GM15510 (cell line): Measurements from ENCODE around the gene PTPRN2.

Experiments
- POLR2A ChIP-seq: IDR thresholded peaks from 3 replicates; pipeline ENCODE4 v1.6.1; 2011; ENCODE audit warnings: borderline replicate concordance; ENCODE audit not compliant: insufficient read length; ENCODE audit errors: extremely low read depth

The PTPRN2 gene

DNA sequence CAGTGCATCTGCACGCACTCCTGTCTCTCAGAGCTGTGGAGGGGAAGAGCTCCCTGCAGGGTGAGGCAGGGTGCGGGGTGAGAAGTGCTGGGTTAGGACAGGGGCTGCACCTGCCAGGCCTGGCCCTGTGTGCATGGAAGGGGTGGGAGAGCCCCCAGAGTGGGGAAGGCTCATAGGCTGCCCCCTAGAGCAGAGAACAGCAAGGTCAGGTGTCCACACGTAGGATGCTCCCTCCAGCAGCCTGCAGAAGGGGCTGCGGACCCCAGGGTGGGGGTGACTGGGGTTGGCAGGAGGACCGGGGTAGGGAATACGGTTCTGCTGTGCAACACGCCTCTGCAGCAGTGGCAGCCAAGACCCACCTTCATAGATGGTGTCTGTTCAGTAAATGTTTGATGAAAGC is 208.6 kb downstream of the PTPRN2 start:
- TF ChIP-seq POLR2A = no peak

DNA sequence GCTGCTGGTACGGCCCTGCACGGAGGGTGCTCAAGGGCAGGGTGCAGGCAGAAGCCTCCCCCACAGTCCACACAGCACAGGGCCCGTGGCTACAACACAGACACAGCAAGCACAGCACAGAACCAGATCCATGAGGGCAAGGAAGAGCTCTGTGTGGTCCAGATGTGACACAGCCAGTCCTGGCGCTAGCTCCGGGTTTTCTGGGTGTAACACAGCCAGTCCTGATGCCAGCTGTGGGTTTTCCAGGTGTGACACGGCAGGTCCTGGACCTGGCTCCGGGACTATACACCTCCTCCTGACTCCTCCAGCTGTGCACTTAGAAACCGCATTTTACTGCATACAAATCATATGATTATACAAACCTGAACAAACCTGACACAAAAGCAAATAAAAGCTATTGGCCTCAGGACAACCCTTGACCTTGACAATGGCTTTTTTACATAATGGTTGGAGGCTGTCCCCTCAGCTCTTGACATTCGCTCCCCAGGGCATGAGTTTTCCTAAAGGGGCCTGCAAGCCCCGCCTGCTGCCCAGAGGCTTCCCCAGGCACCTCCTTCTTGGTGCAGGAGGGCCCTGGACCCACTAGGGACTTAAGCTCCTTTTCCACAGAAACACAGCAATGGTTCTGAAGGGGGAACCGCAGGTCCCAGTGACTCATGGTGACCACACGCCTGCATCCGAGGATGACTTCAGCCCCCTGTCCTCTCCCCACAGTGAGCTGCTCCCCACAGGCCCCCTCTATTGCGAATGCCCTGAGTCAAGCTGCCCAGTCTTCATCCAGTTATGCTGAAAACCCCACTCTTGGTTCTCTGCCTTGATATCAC is 209.6 kb downstream of the PTPRN2 start:
- no peak for TF ChIP-seq POLR2A

DNA sequence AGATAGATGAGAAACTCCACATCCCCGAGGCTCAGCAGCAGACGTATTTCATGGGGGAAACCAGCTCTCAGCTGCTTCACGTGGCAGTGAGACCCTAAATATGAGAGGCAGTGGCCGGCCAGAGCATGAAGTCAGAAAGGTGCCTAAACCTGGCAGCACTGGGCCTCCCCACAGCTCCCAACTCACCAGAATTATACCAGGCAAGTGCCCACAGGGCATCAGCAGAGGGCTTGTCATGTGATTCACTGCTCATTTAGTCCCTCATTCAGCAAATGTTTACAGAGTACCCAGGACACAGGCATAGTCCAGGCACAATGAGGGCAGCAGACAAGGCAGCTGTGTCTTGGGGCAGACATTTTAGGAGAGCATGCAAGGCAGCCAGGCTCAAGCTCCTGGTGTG is 212.6 kb downstream of the PTPRN2 start:
- TF ChIP-seq POLR2A = no peak

DNA sequence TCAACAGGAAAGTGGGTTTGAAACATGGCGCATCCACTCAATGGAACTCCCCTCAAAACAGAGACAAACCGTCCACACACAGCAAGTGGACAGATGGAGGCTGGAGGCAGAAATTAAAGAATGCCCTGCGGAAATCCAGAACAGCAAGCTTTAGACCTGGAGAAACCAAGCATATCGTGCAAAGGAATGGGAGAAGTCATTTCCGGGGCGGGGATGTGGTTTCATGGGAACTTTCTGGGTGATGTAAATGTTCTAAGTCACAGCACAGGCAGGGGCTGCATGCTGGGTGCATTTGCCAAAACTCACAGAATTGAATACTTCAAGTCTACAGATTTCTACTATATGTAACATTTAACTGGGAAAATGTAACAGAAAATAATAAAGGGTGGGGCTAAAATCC is 213.0 kb downstream of the PTPRN2 start:
- TF ChIP-seq POLR2A = no peak

DNA sequence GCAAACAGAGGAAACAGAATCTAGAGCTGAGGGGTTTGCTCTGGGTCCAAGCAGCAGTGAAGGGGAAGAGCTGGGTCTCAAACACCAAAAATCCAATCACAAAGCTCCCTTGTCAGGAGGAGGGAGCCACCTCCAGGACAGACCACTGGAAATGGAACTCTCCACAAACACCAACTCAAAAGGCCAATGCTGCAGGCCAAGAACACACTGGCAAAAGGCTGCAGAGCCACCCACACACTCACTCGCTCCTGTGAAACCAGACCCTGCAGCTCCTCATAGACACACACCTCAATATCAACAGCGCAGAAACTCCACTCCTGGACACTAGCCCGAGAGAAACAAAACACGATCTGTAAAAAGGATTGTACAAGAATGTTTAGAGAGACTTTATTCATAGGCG is 213.5 kb downstream of the PTPRN2 start:
- no peak for TF ChIP-seq POLR2A

DNA sequence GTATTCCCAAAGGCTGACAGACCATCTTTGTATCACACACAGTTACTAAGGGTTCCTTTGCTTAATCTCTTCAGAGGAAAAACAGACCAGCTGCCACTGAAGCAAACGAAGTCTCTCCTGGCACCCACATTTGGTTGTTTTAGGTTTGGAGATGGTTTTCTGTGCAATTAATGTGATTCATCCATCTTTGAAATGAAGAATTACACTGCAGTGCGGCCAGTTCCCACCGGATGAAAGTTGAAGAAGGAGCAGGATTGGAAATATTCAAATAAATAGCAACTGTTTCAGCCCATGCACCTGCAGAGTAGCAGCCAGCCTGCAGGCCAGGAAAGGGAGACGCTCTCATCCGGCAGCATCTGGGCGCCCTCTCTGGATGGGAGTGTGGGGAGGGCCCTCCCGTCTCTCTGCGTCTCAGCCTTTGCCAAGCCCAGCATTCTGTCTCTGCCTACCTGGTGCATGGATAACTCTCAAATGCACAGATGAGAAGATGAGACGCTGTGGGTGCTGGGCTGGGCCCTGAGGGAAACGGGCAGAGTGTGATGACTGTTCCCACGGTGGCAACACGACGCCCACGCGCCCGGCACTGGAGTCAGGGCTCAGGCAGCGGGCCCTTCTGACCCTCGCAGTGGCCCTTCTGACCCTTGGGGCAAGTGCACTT is 214.0 kb downstream of the PTPRN2 start:
- TF ChIP-seq POLR2A = no peak

DNA sequence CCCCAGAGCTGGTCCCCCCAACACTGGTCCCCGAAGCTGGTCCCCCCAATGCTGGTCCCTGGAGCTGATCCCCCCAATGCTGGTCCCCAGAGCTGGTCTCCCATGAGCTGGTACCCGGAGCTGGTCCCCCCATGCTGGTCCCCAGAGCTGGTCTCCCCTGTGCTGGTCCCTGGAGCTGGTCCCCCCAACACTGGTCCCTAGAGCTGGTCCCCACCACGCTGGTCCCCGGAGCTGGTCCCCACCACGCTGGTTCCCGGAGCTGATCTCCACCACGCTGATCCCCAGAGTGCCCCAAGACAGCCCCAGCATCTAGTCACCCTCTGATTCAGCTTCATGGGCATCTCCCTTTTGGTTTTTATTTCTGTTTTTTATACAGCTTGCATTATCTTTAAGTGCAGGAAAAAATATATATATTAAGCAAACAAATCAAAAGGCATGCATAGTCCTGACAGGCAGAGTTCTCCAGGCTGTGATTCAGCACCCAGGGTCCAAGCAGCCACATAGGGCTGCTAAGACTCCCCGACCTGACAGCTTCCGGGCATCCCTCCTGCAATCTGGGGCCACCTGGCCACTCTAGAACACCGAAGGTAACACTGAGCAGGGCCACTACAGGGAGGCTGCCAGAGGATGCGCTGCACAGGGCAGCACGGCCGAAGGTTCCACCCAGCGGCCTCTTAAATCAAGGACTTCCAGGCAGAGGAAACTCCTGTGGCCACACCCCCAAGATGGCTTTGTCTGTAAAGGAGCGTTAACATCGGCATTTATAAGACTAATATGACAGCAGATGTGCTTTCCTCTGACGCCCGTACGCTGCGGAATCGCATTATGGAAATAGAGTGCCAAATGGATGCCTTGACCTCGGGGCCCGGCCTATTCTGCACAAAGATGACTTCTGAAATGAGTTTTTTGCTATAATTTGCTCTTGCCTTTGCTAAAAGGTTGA is 215.0 kb downstream of the PTPRN2 start:
- no peak for TF ChIP-seq POLR2A

DNA sequence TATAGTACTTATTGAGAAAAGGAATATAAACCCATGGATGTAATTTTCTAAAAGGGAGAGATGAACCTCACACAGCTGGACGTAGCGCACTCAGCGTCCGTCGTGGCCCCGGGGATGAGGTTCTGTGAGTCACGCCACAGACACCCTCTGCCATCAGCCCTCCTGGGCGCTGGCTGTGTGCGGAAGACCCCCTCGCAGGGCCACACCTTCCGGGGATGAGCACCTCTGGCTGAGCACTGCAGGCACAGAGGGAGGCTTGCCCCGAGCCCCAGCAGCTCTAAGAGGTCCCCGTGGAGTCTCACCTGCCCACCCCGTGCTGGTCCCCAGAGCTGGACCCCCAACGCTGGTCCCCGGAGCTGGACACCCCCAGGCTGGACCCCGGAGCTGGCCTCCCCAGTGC is 215.8 kb downstream of the PTPRN2 start:
- TF ChIP-seq POLR2A = no peak

DNA sequence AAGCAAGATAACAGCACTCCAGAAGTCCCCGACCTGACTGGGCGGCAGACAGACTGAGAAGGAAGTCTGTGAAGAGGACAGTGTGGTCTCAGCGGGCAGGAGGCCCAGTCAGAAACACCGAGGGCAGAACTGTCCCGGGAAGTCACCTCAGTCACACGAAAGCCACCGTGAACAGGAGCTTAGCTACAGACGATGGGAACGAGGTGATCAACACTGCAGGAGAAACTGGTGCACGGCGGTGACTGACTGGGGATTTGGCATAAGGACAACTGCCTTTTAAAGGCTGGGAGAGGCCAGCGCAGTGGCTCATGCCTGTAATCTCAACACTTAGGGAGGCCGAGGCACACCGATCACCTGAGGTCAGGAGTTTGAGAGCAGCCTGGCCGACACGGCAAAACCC is 217.8 kb downstream of the PTPRN2 start:
- no peak for TF ChIP-seq POLR2A

DNA sequence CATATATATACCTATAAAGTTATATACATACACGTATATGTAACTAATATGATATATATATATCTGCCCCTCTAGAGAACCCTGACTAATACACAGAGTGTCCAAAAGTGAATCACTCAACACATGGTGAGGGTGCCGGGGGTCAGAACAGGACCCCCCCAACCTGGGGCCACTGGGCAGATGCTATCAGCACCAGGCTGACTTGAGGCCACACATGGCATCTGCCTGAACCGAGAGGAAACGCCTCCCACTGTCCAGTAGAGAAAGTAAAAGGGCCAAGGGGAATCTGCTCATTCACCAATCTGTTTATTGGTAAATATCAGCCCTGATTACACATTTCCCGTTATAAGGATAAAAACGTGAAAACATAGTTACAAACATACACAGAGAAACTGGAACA is 218.3 kb downstream of the PTPRN2 start:
- no peak for TF ChIP-seq POLR2A

DNA sequence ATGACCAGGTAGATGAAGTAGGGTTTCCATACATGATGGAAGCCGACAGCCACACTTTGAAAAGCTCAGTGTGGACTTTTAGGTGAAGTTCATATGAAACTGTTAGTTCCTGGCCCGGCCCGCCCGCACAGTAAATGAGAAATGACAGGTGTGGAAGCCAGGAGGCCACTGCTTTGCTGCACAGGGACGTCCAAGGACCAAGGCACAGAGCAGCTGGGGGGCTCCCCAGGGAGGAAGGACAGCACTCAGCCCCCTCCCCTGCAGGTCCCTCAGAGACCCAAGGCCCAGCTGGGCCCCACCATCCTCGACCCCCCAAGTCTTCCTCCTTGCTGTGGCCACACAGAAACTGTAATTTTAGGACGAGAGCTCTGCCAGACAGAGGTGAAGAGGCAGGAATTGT is 219.2 kb downstream of the PTPRN2 start:
- no peak for TF ChIP-seq POLR2A

DNA sequence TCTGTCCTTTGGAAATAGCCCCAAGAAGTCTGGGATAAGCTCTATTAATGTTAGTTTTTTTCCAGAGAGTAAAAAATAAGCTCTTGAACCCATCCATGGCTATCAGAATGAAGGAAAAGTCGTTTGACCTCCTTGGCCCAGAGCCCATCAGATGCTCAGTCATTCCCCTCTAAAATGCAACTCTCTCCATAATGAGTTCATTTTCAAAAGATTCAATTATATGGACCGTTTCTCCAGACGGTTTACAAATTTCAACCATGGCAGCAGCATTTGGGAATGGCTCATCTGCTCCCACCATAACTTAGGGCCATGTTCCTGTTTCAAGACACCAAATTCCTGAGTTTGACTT is 220.0 kb downstream of the PTPRN2 start:
- no peak for TF ChIP-seq POLR2A

DNA sequence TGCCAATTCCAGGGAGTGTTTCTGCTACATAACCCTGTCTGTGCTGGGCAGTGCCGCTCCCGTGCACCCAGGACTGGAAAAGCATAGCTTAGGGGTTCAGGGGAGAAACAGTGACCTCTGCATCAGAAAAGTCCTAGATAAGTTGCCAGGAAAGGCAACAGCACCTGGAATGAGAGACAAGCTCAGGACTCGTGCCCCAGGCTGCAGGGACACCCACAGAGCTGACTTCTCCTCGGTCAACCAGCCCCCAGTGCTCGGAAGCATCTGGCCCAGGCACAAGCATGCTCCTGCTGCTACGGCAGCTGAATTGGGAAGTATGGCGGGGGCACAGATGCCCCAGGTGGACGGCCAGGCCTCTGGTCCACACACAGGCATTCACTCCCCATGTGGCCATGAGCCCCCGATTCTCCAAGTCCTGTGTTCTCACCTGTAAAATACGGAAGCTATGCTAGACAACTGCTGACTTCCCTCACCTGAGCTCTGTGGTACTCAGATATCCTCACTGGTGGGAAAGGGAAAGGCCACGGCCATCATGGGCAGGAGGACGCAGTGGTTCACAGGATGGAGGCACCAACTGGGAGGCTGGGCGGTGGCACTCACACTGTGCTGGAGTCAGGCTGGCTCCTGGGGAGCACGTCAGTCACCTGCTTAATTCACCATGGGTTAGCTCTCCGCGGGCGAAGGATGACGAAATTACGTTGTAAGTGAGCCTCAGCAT is 220.5 kb downstream of the PTPRN2 start:
- no peak for TF ChIP-seq POLR2A

DNA sequence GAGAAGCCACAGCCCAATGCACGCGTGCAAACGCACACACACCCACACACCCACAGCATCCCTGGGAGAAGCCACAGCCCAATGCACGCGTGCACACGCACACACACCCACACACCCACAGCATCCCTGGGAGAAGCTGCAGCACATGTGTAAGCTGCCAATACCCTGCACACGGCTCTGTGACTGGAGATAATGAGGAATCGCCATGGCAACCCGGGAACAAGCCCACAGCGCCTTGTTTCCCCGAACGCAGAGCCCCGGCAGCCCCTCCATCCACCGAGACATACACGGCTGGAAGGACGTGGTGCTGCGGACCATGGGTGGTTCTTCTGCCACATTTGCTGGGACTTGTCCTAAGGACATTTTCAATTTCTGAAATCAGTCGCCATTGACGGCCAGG is 221.3 kb downstream of the PTPRN2 start:
- no peak for TF ChIP-seq POLR2A

DNA sequence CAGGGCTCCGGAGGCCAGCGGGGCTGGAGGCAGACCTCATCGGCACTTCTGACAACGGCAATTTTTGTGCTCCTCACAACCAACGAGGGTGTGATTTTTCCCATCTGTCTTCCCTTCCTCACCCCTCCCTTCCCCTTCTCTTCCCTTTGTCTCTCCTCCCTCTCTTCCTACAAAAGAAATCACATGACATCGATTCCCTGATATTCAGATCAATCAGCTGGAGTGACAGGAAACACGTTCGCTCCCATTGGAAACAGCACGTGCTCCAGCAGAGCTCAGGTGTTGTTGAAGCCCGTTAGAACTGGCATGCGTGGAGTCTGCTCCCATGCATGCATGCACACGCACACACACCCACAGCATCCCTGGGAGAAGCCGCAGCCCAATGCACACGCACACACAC is 222.4 kb downstream of the PTPRN2 start:
- TF ChIP-seq POLR2A = no peak

DNA sequence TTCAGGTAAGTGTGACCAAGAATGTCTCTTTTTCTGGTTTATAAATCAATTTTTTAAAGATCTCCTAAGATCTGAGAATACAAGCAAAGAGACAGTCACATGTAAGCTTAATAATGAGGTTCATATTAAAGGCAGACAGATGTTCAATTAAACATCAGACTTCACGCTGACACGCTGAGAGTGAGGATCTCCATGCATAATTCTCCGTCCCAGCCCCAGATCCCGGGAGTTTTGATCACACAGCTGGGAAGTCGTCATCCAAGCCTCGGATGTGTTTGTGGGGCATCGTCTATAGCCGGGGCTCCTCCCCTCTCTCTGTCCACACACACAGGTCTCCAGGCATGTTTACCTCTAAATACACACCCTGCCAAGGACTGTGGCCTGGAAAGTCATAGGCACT is 223.2 kb downstream of the PTPRN2 start:
- no peak for TF ChIP-seq POLR2A
